Activated CD4-positive, alpha-beta T cell treated with anti-CD3 and anti-CD28 coated beads for 24 hours (primary cell): ENCODE measurements around the gene HOGA1.
"Not testable (repeated sequence)": the region's sequence is repeated elsewhere in the genome, so short reads cannot be mapped to it uniquely, and the experiment has no call there.

ENCODE experiments used
- DNase-seq, 2 donors: peaks; one replicate each; pipeline ENCODE4 v3.0.0-alpha.2; 2020; ENCODE audit warnings: low read depth in 2 of 2

HOGA1 gene

GRCh38 chr10:97611473-97611872, 27.3 kb downstream of the HOGA1 start:
- DNase-seq, result no peak

- no peak for DNase-seq
Observed at GRCh38 chr10:97612386-97612785, 28.2 kb downstream of the HOGA1 start.

- DNase-seq, result no peak
Observed at GRCh38 chr10:97618285-97618684, 34.1 kb downstream of the HOGA1 start.

GRCh38 chr10:97618733-97619132, 34.5 kb downstream of the HOGA1 start:
- no peak for DNase-seq

GRCh38 chr10:97623277-97623676, 39.1 kb downstream of the HOGA1 start:
- no peak for DNase-seq

GRCh38 chr10:97627731-97628130, 43.5 kb downstream of the HOGA1 start:
- DNase-seq, result no peak

- no peak for DNase-seq
Observed at GRCh38 chr10:97628228-97628627, 44.0 kb downstream of the HOGA1 start.

- no peak for DNase-seq
Observed at GRCh38 chr10:97629289-97629688, 45.1 kb downstream of the HOGA1 start.

- no peak for DNase-seq
Observed at GRCh38 chr10:97631098-97631497, 46.9 kb downstream of the HOGA1 start.

- peak; percentile 81 to 84 for DNase-seq
Observed at GRCh38 chr10:97632949-97633884, 49.0 kb downstream of the HOGA1 start, which contains the start of gene MORN4. Gene MORN4 (minus strand): TSS chr10:97633500. CDS start chr10:97619653, 13,847 bp downstream.

GRCh38 chr10:97633921-97634320, 49.7 kb downstream of the HOGA1 start:
- no peak for DNase-seq

- no peak for DNase-seq
Observed at GRCh38 chr10:97635577-97635976, 51.4 kb downstream of the HOGA1 start.

- not testable (repeated sequence) for DNase-seq
Observed at GRCh38 chr10:97639090-97639489, 54.9 kb downstream of the HOGA1 start.

- peak; percentile 98 to 99 for DNase-seq
Observed at GRCh38 chr10:97640174-97640867, 56.1 kb downstream of the HOGA1 start, which contains the start of gene PI4K2A. Gene PI4K2A (plus strand): TSS chr10:97640671. CDS start chr10:97640743, 72 bp downstream.

GRCh38 chr10:97640868-97641811, 57.0 kb downstream of the HOGA1 start:
- no peak for DNase-seq

GRCh38 chr10:97642471-97643159, 58.4 kb downstream of the HOGA1 start:
- DNase-seq, result not testable (repeated sequence)

- DNase-seq, result no peak
Observed at GRCh38 chr10:97643441-97643985, 59.3 kb downstream of the HOGA1 start.

- no peak for DNase-seq
Observed at GRCh38 chr10:97644936-97645335, 60.7 kb downstream of the HOGA1 start.

- DNase-seq, result no peak
Observed at GRCh38 chr10:97647556-97647955, 63.4 kb downstream of the HOGA1 start.

- no peak for DNase-seq
Observed at GRCh38 chr10:97648562-97649404, 64.6 kb downstream of the HOGA1 start.
